ENCODE results near the gene FBXO38. TPM values are rescaled to one million over a fixed set of nuclear protein-coding genes. Genes with fewer than 3 reads are reported as not detected.

FBXO38 gene
- total and polyA plus RNA-seq, 9 of the 15 experiments (the other 6 are each of a cell fraction or from before 2014, with no cell fraction given), result 7.4 to 39.4 (median 29.3) TPM

DNA sequence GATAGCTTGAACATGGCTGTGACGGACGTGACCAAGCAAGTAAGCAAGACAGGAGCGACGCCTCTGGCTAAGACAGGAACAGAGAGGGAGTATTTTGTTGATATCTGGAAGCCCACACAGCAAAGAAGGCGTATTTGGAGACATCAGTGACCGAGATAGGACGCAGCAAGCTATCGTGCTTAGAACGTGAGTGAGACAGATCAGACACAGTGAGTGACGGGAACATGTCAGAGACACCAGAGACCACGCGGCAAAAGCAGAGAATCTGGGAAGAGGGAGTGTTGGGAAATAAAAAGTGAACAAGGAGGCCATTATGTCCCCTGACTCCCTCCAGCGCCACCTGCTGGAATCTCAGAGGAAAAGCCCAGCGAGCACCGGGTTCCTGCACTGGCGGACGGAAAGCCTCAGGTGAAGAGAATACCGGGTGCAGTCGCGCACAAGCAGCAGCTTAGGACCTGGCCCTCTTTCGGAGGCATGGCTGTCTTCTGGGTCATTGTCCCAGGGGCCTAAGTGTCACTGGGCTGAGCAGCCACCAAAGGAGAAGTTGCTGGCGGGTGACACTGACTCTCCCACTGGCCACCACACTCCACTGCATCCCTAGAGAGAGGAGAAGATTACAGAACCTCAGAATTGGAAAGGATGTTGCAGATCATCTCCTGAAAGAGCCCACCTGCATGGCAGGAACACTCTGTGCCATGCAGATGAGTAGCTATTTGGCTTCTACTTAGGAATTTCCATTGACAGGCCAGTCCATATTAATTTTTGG, 99.1 kb downstream of the FBXO38 start (continued):
- TF ChIP-seq ZNF274 (IDR thresholded peaks at IDR 0.05; ENCODE audit: borderline replicate concordance, low read depth, low read length) (no peak), ZNF232 (CRISPR knock-in tag; IDR thresholded peaks at IDR 0.05) (no peak), MCM3 (IDR thresholded peaks at IDR 0.05) (no peak), YY1 (IDR thresholded peaks at IDR 0.05; ENCODE audit: borderline replicate concordance in 1 of 3, control insufficient read depth in 1 of 3, extremely low read depth in 1 of 3, insufficient read depth in 3 of 3, insufficient read length in 1 of 3, insufficient replicate concordance in 2 of 3, low read depth in 1 of 3, low read length in 2 of 3) (peak; percentile 42 to 88 (median 78)), TGIF2 (CRISPR knock-in tag; IDR thresholded peaks at IDR 0.05) (no peak), BCOR (IDR thresholded peaks at IDR 0.05) (peak; percentile 99), NR3C1 (CRISPR knock-in tag; IDR thresholded peaks at IDR 0.05) (no peak), EP300 (IDR thresholded peaks at IDR 0.05; ENCODE audit: low read length) (no peak), RBM17 (IDR thresholded peaks at IDR 0.05; ENCODE audit: borderline replicate concordance, low read depth, low read length) (no peak), CEBPB (tag; IDR thresholded peaks at IDR 0.05) (peak; percentile 88), ZNF263 (CRISPR knock-in tag; IDR thresholded peaks at IDR 0.05; ENCODE audit: borderline replicate concordance) (no peak), EWSR1 (IDR thresholded peaks at IDR 0.05; ENCODE audit: borderline replicate concordance, low read depth, partially characterized antibody) (no peak), KDM1A (IDR thresholded peaks at IDR 0.05) (peak; percentile 77 to 84), TOE1 (IDR thresholded peaks at IDR 0.05; ENCODE audit: borderline replicate concordance) (no peak), TOE1 (CRISPR knock-in tag; IDR thresholded peaks at IDR 0.05; ENCODE audit: borderline replicate concordance, low read depth) (no peak), MTA2 (IDR thresholded peaks at IDR 0.05; ENCODE audit: low read depth) (no peak)
- TF ChIP-seq, protein P1, sequence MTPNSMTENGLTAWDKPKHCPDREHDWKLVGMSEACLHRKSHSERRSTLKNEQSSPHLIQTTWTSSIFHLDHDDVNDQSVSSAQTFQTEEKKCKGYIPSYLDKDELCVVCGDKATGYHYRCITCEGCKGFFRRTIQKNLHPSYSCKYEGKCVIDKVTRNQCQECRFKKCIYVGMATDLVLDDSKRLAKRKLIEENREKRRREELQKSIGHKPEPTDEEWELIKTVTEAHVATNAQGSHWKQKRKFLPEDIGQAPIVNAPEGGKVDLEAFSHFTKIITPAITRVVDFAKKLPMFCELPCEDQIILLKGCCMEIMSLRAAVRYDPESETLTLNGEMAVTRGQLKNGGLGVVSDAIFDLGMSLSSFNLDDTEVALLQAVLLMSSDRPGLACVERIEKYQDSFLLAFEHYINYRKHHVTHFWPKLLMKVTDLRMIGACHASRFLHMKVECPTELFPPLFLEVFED (CRISPR knock-in tag; conservative IDR thresholded peaks at IDR 0.05), result no peak
- TF ChIP-seq, protein P2, sequence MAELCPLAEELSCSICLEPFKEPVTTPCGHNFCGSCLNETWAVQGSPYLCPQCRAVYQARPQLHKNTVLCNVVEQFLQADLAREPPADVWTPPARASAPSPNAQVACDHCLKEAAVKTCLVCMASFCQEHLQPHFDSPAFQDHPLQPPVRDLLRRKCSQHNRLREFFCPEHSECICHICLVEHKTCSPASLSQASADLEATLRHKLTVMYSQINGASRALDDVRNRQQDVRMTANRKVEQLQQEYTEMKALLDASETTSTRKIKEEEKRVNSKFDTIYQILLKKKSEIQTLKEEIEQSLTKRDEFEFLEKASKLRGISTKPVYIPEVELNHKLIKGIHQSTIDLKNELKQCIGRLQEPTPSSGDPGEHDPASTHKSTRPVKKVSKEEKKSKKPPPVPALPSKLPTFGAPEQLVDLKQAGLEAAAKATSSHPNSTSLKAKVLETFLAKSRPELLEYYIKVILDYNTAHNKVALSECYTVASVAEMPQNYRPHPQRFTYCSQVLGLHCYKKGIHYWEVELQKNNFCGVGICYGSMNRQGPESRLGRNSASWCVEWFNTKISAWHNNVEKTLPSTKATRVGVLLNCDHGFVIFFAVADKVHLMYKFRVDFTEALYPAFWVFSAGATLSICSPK (IDR thresholded peaks at IDR 0.05; ENCODE audit: borderline replicate concordance), result no peak
- TF ChIP-seq, protein P3, sequence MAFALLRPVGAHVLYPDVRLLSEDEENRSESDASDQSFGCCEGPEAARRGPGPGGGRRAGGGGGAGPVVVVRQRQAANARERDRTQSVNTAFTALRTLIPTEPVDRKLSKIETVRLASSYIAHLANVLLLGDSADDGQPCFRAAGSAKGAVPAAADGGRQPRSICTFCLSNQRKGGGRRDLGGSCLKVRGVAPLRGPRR (CRISPR knock-in tag; IDR thresholded peaks at IDR 0.05), result no peak

Measured in K562 (cell line).